Caco-2 (cell line): ENCODE measurements around the gene ROBO1. TPM values are rescaled to one million over a fixed set of nuclear protein-coding genes. Genes with fewer than 3 reads are reported as not detected.

ENCODE experiments used
- BruUV-seq: library from RNA; stranded (reverse); fragments of 400-500 nt; replicated peaks from 2 replicates; lab custom pipeline; 2021; lab: Mats Ljungman, UMichigan
- CTCF ChIA-PET: fragments of 300-600 bp; sonication (Branson Sonifier 250); formaldehyde crosslinking; loops from one replicate; lab custom pipeline; 2022; ENCODE audit warnings: antibody characterized with exemption; lab: Charles Lee
- POLR2A ChIA-PET: fragments of 300-600 bp; sonication (Branson Sonifier 250); formaldehyde crosslinking; loops from one replicate; lab custom pipeline; 2022; ENCODE audit warnings: antibody characterized with exemption; lab: Charles Lee
- DNase-seq, 2 experiments: peaks; one replicate each; pipeline versions ENCODE4 v3.0.0 to v3.0.0-alpha.2; 2020 to 2022
- H3K27me3 ChIP-seq: replicated peaks from 2 replicates; pipeline ENCODE4 v1.6.0; 2011; ENCODE audit warnings: low read length; ENCODE audit not compliant: control insufficient read depth, insufficient read depth
- H3K36me3 ChIP-seq: 2 replicates; pipeline ENCODE4 v1.5.1; 2011; ENCODE audit warnings: low read length; ENCODE audit not compliant: control insufficient read depth, insufficient read depth
- H3K4me1 ChIP-seq: fragments of 250-450 bp; sonication (Bioruptor Pico); 2 replicates; pipeline ENCODE4 v1.5.1; 2020; ENCODE audit warnings: mild to moderate bottlenecking
- H3K4me3 ChIP-seq: 2 replicates; pipeline ENCODE4 v1.5.1; 2011; ENCODE audit warnings: low read depth, mild to moderate bottlenecking, control low read depth, low read length
- H3K9me3 ChIP-seq: fragments of 250-450 bp; sonication (Bioruptor Pico); 2 replicates; pipeline ENCODE4 v1.5.1; 2020; ENCODE audit warnings: mild to moderate bottlenecking, moderate library complexity
- H3K27ac Mint-ChIP-seq: one replicate; pipeline ENCODE4 v1.8.0; 2022; ENCODE audit warnings: mixed read lengths; ENCODE audit not compliant: unreplicated experiment
- H3K27me3 Mint-ChIP-seq: one replicate; pipeline ENCODE4 v1.8.0; 2022; ENCODE audit warnings: mixed read lengths; ENCODE audit not compliant: insufficient read depth, unreplicated experiment
- H3K36me3 Mint-ChIP-seq: one replicate; pipeline ENCODE4 v1.8.0; 2022; ENCODE audit warnings: mild to moderate bottlenecking, mixed read lengths; ENCODE audit not compliant: insufficient read depth, unreplicated experiment
- H3K4me1 Mint-ChIP-seq: one replicate; pipeline ENCODE4 v1.8.0; 2022; ENCODE audit warnings: low read depth, mixed read lengths; ENCODE audit not compliant: unreplicated experiment
- H3K4me3 Mint-ChIP-seq: one replicate; pipeline ENCODE4 v1.8.0; 2022; ENCODE audit warnings: mild to moderate bottlenecking, moderate library complexity, mixed read lengths; ENCODE audit not compliant: unreplicated experiment
- H3K9me3 Mint-ChIP-seq: one replicate; pipeline ENCODE4 v1.8.0; 2022; ENCODE audit warnings: mixed read lengths; ENCODE audit not compliant: unreplicated experiment
- CTCF ChIP-seq, 2 experiments: fragments of 200-600 bp in 1 of 2; IDR thresholded peaks; 1 replicate in 1 of 2; 2 replicates in 1 of 2; pipeline versions ENCODE4 v1.5.1 to v1.8.0; 2011 to 2022; ENCODE audit warnings: antibody characterized with exemption in 1 of 2, control low read depth in 1 of 2, inconsistent platforms in 1 of 2, low read depth in 1 of 2, low read length in 1 of 2, mild to moderate bottlenecking in 1 of 2, moderate library complexity in 1 of 2; ENCODE audit not compliant: insufficient read depth in 1 of 2, severe bottlenecking in 1 of 2, unreplicated experiment in 1 of 2
- intact Hi-C: fragments of 100-400 bp; cut with micrococcal nuclease; formaldehyde crosslinking; loops from one replicate; pipeline ENCODE4 v1.10.0; 2022; ENCODE audit not compliant: unreplicated experiment
- total RNA-seq: library from RNA; stranded (reverse); gene quantifications from 2 replicates; pipeline ENCODE4 v1.2.3, GENCODE V29; 2022

ROBO1 gene
- total RNA-seq, 1 experiment from 2014 or later: 1.8 TPM

- CTCF ChIA-PET: no interaction called here
- H3K9me3 ChIP-seq: no peaks in the 10 kb centered on the region
- peaks cover 8% of the 10 kb centered on the region; the same call in 1 of the 2 replicates for H3K4me1 ChIP-seq
- Mint-ChIP-seq H3K27me3 (no peaks in the 10 kb centered on the region), H3K4me1 (no peaks in the 10 kb centered on the region), H3K36me3 (no peaks in the 10 kb centered on the region), H3K9me3 (no peaks in the 10 kb centered on the region), H3K4me3 (no peak overlapping the region), H3K27ac (no peak overlapping the region)
- no peaks in the 10 kb centered on the region for H3K36me3 ChIP-seq
- intact Hi-C loops: no loop called here
- H3K4me3 ChIP-seq: no peak overlapping the region
- H3K27me3 ChIP-seq: no peaks in the 10 kb centered on the region
- no TSS peak for BruUV-seq
- no peak for DNase-seq
- POLR2A ChIA-PET: no interaction called here
- no peak for TF ChIP-seq CTCF (IDR thresholded peaks at IDR 0.05; ENCODE audit: insufficient read depth in 1 of 2, low read depth in 1 of 2, low read length in 1 of 2, severe bottlenecking in 1 of 2, unreplicated experiment in 1 of 2)
Observed at GRCh38 chr3:78812166-78812565, 955.6 kb downstream of the ROBO1 start.

- no peak overlapping the region for H3K4me3 Mint-ChIP-seq
- H3K36me3 Mint-ChIP-seq: no peaks in the 10 kb centered on the region
- H3K36me3 ChIP-seq: no peaks in the 10 kb centered on the region
- no peak overlapping the region for H3K4me3 ChIP-seq
- no TSS peak for BruUV-seq
- CTCF ChIA-PET: no interaction called here
- no peaks in the 10 kb centered on the region for H3K27me3 Mint-ChIP-seq
- intact Hi-C loops: no loop called here
- H3K4me1 ChIP-seq: peaks cover 4% of the 10 kb centered on the region; the same call in 1 of the 2 replicates
- DNase-seq: no peak
- H3K9me3 ChIP-seq: no peaks in the 10 kb centered on the region
- POLR2A ChIA-PET: no interaction called here
- no peak overlapping the region for H3K27ac Mint-ChIP-seq
- TF ChIP-seq CTCF (IDR thresholded peaks at IDR 0.05; ENCODE audit: insufficient read depth in 1 of 2, low read depth in 1 of 2, low read length in 1 of 2, severe bottlenecking in 1 of 2, unreplicated experiment in 1 of 2): no peak
- H3K27me3 ChIP-seq: no peaks in the 10 kb centered on the region
- H3K9me3 Mint-ChIP-seq: no peaks in the 10 kb centered on the region
- H3K4me1 Mint-ChIP-seq: no peaks in the 10 kb centered on the region
Observed at GRCh38 chr3:78809966-78810365, 957.8 kb downstream of the ROBO1 start.

GRCh38 chr3:78804251-78805037 is 963.4 kb downstream of the ROBO1 start:
- Histone ChIP-seq H3K4me3 (no peak overlapping the region), H3K36me3 (no peaks in the 10 kb centered on the region), H3K4me1 (no peaks in the 10 kb centered on the region), H3K9me3 (no peaks in the 10 kb centered on the region), H3K27me3 (no peaks in the 10 kb centered on the region)
- Mint-ChIP-seq H3K27me3 (peaks cover 3% of the 10 kb centered on the region), H3K27ac (no peak overlapping the region), H3K4me3 (no peak overlapping the region), H3K9me3 (no peaks in the 10 kb centered on the region), H3K36me3 (no peaks in the 10 kb centered on the region), H3K4me1 (no peaks in the 10 kb centered on the region)
- BruUV-seq: no TSS peak
- ChIA-PET POLR2A (no interaction called here), CTCF (no interaction called here)
- no peak for DNase-seq
- intact Hi-C loops: no loop called here
- TF ChIP-seq CTCF (IDR thresholded peaks at IDR 0.05; ENCODE audit: insufficient read depth in 1 of 2, low read depth in 1 of 2, low read length in 1 of 2, severe bottlenecking in 1 of 2, unreplicated experiment in 1 of 2): no peak
